HS-27A (cell line): ENCODE measurements around the gene STEAP4.
"Not testable (repeated sequence)": the region's sequence is repeated elsewhere in the genome, so short reads cannot be mapped to it uniquely, and the experiment has no call there.

Source experiments
- DNase-seq: peaks from one replicate; pipeline ENCODE4 v3.0.0-alpha.2; 2012; ENCODE audit warnings: low read depth, missing footprints

The STEAP4 gene

DNA sequence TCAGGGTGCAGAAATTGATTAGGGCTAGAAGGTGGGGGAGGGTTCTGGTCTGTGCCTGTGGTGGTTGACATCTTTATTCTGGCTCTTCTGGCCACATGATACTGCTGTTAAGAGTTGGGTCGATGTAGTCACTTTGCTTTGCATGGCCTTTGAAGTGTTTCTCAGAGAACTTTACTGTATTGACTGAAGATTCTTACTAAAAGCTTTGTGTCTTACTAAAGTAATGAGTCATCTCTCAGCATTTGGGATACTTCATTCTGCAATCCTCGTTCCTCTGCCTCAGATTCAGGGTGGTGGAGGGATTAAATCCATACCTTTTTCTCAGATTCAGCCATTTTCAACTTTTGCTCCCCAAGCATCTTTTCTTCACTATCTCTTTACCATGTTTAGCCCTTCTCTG, 38.6 kb downstream of the STEAP4 start:
- no peak for DNase-seq

DNA sequence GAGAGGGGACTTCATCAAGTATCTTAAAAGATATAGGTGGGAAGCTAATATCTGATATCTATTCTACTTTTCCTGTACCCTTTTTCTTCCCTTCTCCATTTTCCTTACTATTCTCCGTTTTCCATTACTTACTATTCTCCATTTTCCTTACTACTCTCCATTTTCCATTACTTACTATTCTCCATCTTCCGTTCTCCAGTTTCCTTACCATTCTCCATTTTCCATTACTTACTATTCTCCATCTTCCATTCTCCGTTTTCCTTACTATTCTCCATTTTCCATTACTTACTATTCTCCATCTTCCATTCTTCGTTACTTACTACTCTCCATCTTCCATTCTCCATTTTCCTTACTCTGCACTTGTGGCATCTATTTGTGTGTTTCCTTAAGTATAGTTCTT, 39.3 kb downstream of the STEAP4 start:
- DNase-seq, result no peak

DNA sequence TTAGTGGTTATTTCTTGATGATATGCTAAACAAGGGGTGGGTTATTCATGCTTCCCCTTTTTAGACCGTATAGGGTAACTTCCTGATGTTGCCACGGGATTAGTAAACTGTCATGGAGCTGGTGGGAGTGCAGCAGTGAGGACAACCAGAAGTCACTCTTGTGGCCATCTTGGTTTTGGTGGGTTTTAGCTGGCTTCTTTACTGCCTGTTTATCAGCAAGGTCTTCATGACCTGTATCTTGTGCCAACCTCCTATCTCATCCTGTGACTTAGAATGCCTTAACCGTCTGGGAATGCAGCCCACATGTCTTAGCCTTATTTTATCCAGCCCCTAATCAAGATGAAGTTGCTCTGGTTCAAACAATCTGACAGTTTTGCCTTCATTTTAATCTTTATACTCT, 41.7 kb downstream of the STEAP4 start:
- DNase-seq, result not testable (repeated sequence)

DNA sequence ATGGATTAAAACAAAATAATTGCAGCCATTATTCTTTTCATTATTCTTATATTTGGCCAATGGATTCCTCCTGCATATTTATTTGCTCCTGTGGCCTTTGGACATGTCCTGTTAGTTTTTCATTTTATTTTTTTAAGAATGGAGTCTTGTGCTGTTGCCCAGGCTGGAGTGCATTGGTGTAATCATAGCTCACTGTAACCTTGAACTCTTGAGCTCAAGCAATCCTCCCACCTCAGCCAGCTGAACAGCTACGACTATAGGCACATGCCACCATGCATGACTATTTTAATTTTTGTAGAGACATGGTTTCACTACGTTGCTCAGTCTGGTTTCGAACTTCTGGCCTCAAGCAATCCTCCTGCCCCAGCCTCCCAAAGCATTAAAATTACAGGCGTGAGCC, 44.1 kb downstream of the STEAP4 start:
- no peak for DNase-seq

DNA sequence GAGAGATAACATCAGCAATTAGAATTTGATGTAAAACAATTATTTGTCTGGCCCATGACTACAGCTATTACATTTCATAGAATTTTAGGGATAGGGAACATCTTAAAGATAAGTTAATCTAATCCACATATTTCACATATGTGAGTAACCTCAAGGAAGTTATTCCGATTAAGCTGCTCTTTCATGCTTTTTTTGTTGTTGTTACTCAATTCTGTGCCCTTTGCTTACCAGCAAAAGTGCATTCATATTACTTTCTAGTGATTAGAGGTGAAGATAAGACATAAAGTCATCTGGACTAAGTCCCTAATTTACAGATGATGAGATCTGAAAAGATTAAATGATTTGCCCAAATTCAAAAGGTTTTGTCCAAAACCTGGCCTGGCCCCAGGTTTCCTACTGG, 46.0 kb downstream of the STEAP4 start:
- DNase-seq, result no peak

DNA sequence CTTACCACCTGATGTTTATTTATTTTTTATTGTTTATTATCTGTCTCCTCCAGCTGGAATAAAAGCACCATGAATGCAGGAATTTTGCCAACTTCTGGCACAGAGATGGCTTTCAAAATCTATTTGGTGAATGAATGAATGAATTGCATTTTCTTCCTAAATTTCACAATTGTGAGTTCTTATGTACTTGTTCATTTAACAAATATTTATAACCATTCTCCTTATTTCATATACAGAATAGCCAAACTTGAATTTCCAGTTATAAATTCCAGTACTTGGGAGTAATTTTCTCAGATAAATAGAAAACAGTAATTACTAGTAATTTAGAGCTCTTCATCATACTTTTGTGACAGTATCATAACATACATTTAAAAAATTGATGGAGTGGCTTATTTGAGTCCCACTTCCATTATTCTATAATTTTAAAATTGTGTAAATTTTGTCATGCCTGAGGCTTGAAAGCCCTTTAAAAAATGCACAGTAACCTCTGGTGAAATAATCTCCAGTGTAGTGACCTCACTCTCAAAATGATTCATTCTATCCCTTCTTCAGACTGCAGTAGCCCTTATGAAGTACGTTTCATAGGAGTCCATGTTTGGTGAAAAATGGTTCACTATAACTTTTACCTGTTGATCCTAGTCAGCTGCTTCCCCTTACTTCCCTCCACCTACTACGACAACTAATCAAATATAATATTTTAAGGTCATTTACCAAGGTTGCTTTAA, 46.9 kb downstream of the STEAP4 start:
- DNase-seq, result no peak

DNA sequence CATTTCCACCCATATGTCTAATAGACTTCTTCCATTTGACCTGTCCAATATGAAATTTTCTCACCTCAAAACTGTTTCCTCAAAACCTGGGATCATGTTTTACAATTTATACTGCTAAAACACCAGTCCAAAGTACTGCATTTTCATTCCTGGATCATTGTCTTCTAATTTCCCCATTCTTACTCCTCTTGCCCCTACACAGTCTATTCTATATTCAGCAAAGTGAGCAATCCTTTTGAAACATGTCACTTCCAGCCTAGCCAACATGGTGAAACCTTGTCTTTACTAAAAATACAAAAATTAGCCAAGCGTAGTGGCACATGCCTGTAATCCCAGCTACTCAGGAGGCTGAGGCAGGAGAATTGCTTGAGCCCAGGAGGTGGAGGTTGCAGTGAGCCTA, 48.4 kb downstream of the STEAP4 start:
- not testable (repeated sequence) for DNase-seq

DNA sequence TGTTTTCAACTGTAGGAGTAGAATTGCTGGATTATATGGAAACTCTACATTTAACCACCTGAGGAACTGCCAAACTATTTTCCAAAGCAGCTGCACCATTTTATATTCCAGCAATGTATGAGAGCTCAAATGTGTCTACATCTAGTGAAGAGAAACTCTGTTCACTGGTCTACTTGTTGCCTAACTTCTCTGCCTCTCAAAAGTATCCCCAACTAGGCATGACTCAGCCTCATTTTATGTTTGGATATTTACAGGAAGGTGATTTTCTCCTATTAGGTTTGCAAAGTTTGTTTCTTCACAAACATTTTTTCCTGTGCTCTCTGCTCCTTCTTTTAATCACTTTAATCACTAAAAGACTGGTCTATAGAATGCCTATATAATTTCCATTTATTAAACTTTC, 49.8 kb downstream of the STEAP4 start:
- no peak for DNase-seq

DNA sequence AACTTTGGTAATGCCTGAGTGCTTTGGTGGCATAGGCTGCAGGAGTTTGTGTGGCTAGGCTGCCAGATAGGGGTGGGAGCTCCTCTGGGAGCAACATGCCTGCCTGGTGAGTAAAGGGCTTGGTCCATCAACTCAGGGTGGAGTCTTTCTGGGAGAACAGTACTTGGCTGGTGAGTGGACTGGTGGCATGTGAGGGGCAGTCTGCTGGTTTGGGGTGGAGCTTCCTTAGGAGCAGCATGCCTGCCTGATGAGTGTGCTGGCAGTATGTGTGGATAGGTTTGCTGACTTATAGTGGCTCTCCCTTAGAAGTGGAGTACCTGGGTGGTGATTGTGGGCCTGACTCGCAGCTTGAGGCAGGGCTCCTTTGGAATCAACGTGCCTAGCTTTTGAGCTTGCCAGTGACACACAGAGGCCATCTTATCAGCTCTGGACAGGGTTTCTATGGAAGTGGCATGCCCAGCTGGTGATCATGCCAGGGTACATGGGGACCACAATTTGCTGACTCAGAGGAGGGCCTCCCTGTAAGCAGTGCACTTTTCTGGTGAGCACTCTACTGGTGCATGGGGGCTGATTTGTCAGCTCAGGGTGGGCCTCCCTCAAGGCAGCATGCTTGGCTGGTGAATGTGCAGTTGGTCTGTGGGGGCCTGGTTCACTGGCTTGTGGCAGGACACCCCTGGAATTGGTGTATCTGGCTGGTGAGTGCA, 51.8 kb downstream of the STEAP4 start:
- DNase-seq, result peak; percentile 83

DNA sequence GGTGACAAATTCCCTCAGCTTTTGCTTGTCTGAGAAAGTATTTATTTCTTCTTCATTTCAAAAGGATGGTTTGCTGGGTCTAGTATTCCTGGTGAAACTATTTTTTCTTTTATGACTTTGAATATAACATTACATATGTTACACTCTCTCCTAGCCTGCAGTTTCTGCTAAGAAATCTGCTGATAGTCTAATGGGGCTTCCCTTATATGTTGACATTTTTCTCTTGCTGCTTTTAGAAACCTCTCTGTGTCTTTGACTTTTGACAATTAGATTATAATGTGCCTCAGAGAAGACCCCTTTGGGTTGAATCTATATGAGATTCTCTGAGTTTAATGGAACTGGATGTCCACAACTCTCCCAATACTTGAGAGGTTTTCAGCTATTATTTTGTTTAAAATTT, 53.1 kb downstream of the STEAP4 start:
- DNase-seq, result no peak

DNA sequence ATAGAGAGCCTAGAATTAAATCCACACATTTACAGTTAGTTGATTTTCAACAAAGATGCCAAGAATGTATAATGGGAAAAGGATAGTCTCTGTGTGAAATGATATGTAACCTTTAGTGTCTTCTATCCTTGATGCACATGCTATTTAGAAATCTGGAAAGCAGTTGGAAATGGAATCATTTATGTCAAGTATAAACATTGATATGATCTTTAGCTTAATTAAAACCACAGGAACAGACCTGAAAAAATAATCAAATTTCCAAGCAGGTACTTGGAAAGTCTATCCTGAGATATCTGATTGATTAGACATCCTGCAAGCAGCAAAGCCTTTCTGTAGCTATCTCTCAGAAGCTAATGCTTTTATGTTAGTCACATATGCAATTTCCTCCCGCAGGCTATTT, 62.4 kb downstream of the STEAP4 start:
- no peak for DNase-seq

DNA sequence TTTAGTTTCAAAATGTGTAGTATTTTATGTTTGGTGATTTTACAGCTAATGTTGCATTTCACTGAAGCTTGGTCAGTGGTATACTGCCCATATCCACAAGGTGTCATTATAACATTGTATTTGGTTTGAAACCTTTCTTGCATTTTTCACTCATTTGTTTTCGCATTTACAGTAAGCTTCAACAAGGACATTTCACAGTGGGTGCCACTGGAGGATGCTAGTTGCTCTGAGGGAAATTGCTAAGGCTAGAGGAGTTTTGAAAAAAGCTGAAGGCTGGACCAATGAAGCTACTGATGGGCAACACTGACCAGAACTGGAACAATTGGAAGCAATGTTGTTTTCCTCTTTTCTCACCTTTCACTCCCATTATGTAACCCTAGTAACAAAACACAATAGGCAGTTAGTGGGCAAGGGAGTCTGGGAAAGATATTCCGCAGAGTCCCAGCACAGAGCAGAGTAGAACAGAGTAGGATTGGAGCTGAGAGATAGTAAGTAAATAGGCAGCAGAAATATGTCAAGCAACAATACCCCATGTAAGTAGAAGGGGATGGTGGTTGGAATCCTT, 63.3 kb downstream of the STEAP4 start:
- DNase-seq, result no peak

DNA sequence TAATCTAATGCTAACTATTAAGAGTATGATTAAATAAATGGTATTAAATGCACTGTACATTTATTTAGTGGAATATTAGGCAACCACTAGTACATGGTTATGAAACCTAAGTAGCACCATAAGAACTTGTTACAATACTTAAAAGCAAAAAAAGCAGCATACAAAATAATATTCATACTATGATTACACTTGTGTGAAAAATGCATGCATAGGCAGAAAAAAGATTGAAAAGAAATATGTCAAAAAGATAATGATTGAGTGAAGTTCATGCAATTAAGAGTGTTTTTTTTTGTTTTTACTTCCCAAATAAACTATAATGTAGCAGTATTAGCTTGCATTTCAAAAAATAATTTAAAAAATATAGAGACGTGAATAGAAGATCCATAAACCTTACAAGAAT, 66.8 kb downstream of the STEAP4 start:
- no peak for DNase-seq

DNA sequence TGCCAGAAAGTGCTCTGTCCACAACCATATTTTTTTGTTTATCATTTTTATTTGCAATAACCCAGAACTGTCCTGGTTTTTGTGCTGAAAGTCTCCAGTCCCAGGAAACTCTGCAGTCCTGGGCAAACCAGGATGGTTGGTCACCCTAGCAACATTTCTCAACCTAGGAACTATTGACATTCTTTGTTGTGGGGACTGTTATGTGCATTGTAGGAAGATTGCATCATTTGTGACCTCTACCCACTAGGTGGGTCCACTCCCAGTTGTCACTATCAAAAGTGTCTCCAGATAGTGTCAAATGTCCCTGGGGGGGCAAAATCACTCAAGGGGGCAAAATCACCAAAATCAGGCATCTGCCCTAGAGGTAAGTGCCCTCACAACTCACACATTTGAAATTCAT, 72.9 kb downstream of the STEAP4 start:
- DNase-seq, result no peak

DNA sequence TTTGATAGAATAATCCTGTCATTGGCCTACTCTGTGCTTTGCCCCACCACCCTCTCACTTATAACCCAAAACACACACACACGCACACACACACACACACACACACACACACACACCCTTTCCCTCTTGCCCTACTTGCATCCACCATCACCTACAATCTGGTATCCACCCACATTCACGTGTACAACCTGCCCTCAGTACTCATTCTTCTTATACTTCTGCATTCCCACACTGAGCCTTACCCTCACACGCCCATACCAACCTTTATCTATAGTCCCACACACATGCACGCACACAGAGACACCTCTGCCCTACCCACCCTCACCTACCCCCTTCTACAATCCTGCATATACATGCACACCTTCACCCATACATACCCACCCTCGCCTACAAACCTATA, 76.0 kb downstream of the STEAP4 start:
- DNase-seq, result no peak

DNA sequence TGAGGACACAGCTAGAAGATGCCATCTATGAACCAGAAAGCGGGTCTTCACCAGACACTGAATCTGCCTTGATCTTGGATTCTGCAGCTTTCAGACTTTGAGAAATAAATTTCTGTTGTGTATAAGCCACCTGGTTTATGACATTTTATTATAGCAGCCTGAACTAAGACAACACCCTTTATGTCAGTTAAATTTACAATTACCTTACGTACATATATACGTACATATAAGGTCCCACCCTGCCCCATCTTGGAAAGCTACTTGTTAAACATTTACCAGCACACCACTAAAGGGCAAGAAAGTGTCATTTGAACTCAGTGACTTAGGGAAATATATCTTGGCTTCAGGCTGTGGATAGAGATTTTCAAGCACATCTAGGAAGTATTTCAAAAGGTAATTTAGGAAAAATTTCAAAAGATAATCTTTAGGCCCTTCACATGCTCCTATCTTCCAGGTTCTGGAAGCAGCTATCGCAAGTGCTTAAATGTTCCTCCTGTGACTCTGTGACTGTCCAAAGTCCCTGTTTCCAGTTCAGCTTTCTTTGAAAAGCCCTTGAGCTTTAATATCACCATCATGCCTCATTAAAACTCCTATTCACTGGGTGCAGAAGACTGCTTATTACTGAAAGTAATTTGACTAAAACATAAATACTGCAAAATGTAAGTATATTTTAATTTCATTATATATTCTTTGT, 77.2 kb downstream of the STEAP4 start:
- DNase-seq, result no peak

DNA sequence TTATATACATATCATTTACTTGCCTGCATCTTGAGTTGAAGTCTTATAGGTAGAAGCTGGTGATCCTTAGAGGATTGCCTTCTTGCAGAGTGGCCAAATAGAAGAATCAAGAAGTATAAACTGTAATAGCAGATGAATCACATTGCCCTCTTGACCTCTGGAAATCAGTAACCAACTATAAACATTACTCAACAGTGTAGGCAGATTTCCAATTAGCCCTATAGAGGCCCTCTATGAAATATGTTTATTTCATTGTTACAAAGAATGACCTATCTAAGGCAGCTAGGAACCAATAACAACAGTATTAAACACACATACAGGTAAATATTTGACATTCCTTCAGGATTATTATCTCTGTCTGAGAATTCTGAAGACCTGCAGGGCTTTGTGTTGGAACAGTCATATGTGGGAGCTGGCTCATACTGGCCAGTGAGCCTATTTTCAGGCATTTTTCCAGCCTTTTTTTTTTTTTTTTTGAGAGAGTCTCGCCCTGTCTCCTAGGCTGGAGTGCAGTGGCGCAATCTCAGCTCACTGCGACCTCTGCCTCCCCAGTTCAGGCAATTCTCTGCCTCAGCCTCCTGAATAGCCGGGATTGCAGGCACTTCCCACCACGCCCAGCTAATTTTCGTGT, 79.7 kb downstream of the STEAP4 start:
- peak; percentile 48 for DNase-seq

DNA sequence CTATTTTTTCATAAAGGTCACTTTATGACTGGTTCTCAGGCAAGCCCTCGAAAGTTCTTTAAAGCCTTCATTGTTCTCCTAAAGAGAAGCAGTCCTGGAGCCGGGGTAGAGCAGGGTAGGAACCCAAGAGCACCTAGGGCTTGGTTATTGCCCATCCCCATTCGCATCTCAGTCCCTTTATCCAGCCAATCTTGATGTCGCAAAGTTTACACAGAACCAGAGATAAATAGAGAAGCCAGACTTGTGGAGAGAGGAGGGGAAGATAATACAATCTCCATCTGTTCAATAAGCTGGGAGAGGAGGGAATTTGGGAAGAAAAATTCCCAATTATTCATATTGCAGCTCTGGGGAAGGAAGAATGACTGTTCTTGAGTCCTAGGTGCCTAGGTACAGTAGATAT, 80.5 kb downstream of the STEAP4 start:
- no peak for DNase-seq

DNA sequence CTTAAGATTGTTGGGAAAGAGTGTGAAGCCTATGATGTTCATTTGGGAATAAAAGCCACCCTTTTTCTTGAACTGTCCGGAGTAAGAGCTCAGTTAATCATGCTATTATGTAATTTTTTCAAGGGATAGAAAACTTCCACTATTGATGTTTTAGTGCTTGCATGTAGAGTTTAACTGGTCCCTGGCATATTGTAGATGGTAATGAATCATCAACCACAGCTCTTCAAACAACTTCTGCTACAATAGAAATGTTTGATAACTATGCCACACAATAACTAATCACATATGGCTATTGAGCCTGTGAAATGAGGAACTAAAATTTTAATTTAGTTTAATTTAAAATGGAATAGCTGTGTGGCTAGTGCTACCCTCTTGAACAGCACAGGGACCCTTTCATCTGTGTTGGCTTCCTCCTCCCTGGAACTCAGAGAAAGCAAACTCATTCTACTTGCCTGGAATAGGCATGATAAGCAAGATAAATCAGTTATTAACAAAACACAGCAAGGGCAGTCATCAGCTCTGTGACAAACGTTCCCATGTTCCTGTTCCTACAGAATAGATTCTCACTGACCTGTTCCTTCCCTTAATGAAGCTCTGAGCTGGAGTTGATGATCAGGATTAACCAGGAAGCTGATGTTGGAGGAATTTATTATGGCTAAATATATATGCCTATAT, 82.0 kb downstream of the STEAP4 start:
- no peak for DNase-seq

DNA sequence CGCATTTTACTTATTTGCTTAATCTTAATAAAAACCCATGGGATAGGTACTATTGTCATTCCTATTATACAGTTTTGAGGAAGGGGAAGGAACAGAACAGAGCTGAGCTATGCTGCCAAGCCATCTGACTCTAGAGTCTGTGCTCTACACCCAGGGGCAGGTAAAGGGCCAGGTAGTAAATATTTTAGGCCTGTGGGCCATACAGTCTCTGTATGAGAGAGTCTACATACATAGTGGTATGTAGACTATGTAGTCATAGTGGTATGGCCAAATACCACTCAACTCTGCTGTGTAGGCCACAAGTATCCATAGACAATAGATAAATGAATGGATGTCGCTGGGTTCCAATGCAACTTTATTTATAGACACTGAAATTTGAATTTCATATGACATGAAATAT, 83.4 kb downstream of the STEAP4 start:
- DNase-seq, result no peak
